ENCODE measurements around the gene ZBTB22.
"Not testable (repeated sequence)": the region's sequence is repeated elsewhere in the genome, so short reads cannot be mapped to it uniquely, and the experiment has no call there.

The ZBTB22 gene

DNA sequence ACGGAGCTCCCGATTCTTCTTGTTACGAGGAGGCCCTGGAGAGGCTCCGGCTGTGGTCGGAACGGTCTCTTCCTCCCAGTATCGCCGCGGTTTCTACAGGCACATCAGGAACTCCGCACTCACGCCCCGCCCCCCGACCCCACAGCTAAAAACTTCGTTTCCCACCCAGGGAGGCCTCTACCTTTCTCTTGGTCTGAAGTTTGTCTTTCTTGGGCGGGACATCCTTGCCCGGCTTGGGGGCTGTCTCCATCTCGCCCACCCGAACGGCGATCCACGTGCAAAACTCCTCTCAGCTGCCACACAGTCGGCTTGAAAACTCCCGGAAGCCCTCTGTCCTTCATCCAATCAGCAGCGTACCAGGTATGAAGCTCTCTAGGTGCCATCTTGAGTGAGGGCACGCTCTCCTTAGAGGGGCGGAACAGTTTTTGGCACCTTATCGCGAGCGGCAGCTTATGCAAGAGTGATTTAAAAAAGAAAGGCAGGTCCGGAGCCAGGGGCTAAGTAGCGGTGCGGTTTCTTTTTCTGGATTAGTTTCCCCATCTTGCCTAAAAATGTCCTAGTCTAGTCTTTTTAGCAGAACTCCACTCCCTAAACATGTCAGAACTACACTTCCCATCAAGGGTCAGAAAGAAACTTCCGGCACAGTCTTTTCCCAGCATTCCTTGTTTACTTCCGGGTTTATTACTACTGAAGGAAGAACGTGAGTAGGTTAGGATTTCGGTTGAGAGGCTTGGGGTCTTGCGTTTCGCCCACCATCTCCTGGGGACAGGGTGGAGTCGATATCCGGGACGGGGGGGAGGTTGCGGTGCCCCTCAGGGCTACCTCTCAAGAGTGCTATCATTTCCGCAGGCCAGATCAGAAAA lies 28.4 kb downstream of the ZBTB22 start, which contains the start of the genes PFDN6 and WDR46:
PFDN6 (plus strand) TSS at position 681 of the 863 bp plus-strand sequence. CDS start 256 bp downstream, outside the sequence.
WDR46 (minus strand) TSS at position 319 of the 863 bp plus-strand sequence; CDS start at position 250, 69 bp downstream.
- no peak for TF ChIP-seq ZFX (IDR thresholded peaks at IDR 0.05; ENCODE audit: borderline replicate concordance)
- TF ChIP-seq, protein P1, sequence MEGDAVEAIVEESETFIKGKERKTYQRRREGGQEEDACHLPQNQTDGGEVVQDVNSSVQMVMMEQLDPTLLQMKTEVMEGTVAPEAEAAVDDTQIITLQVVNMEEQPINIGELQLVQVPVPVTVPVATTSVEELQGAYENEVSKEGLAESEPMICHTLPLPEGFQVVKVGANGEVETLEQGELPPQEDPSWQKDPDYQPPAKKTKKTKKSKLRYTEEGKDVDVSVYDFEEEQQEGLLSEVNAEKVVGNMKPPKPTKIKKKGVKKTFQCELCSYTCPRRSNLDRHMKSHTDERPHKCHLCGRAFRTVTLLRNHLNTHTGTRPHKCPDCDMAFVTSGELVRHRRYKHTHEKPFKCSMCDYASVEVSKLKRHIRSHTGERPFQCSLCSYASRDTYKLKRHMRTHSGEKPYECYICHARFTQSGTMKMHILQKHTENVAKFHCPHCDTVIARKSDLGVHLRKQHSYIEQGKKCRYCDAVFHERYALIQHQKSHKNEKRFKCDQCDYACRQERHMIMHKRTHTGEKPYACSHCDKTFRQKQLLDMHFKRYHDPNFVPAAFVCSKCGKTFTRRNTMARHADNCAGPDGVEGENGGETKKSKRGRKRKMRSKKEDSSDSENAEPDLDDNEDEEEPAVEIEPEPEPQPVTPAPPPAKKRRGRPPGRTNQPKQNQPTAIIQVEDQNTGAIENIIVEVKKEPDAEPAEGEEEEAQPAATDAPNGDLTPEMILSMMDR (IDR thresholded peaks at IDR 0.05), result no peak
- peak within 1 kb of the TSS; percentile 70 for H3K27ac ChIP-seq

DNA sequence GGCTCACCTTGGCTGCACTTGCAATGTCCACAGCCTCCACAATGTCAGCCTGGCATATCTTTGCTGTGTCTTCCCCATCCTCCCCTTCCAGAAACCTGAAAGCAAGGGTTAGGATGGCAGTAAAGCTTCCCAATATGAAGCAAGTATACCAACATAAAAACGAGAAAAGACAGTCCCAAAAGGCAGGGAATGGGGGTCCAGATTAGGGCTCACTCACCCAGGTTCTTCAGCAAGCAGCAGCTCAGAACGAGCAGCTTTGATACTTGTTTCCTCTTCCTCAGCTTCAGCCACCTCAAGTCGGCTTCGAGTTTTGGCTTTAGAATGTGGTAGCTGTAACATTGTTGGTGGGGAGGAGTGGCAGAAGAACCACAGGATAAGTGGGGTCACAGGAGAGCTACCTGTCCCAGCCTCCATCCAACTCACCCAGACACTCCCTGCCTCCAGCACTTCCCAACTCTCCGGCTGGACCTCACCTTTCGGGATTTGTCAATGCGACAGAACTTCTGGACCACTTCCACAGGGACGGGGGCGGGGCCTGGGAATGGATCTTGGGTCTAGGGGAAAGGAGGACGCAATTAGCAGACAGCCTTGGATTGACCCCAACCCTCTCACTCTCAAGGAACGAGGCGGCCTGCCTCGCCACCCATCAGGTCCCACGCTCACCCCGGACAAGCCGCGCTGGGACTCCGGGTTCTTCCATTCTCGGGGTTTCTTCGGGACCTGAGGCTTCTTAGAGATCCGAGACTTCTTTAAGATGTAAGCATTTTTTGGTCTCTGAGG lies 29.2 kb downstream of the ZBTB22 start:
- H3K27ac ChIP-seq, result peak overlapping the region; percentile 70
- TF ChIP-seq ZFX (IDR thresholded peaks at IDR 0.05; ENCODE audit: borderline replicate concordance), result no peak
- TF ChIP-seq, protein P1 (IDR thresholded peaks at IDR 0.05), result no peak

DNA sequence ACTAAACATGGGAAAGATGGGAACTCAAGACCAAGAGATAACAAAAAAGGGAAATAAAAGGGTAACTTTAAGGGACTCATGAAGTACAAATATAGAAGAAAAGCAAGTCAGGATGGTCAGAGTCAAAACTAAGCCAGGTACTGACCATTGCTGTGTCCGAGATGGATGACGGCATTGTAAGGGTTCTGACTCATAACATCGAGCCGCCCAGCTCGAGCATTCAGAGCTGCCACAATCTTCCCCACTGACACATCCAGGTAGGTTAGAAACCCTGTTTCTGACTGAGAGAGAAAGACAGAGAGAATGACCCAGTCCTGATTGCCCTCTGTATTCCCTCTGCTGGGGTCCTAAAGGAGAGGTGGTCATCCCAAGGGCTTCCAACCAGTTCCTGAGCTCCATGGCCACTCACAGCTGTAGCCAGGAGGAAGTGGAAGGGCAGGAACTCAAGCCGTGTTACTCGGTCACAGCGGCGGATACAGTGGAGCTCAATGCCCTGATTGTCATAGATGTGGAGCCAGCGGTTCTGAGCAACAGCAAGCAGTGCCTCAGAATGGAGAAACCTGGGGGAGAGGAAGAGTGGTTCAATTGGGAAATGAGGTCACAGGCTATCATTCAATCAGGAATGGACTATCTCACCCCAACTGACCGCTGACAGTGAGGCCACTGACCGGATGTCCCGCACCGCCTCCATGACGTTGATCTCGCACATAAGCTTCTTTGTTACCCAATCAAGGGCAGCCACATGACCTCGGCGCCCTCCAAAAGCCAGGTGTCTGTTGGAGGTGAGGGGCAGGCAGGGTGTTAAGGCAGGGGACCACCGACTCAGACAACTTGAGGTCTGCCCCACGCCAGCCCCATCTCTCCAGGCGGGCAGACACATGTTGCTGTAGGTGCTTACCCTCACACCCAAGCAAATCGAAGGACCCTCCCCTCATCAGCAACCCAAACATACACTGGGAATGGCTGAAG lies 30.3 kb downstream of the ZBTB22 start:
- H3K27ac ChIP-seq, result no peak overlapping the region
- TF ChIP-seq, protein P1 (IDR thresholded peaks at IDR 0.05), result no peak
- no peak for TF ChIP-seq ZFX (IDR thresholded peaks at IDR 0.05; ENCODE audit: borderline replicate concordance)

DNA sequence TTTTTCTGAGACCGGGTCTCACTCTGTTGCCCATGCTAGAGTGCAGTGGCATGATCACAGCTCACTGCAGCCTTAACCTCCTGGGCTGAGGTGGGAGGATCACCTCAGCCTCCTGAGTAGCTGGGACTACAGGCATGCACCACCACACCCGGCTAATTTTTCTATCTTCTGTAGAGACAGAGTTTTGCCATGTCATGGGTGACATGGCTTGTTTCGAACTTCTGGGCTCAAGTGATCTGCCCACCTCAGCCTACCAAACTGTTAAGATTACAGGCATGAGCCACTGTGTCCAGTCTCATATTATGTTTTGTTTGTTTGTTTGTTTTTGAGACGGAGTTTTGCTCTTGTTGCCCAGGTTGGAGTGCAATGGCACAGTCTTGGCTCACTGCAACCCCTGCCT lies 32.3 kb downstream of the ZBTB22 start:
- not testable (repeated sequence) for H3K27ac ChIP-seq

DNA sequence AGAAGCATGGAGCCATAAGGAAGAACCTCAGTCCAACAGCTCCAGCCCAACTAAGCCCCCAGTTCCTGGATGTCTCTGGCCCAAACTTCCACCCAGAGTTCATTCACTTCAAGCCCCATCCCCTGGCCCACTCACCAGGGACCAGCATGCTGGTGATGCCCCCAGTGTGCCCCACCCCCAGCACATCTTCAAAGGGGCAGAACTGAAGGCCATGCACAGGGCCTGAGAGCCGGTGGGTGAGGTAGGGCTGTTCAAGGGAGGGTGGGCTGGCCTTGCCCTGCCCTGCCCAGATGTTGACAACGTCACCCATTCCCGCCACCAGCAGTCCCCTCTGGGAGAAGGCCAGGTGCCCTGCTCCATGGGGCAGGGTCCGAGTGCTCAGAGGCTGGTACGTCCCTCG lies 37.0 kb downstream of the ZBTB22 start:
- no peak overlapping the region for H3K27ac ChIP-seq
- TF ChIP-seq ZFX (IDR thresholded peaks at IDR 0.05; ENCODE audit: borderline replicate concordance), result no peak
- TF ChIP-seq, protein P1 (IDR thresholded peaks at IDR 0.05), result no peak

DNA sequence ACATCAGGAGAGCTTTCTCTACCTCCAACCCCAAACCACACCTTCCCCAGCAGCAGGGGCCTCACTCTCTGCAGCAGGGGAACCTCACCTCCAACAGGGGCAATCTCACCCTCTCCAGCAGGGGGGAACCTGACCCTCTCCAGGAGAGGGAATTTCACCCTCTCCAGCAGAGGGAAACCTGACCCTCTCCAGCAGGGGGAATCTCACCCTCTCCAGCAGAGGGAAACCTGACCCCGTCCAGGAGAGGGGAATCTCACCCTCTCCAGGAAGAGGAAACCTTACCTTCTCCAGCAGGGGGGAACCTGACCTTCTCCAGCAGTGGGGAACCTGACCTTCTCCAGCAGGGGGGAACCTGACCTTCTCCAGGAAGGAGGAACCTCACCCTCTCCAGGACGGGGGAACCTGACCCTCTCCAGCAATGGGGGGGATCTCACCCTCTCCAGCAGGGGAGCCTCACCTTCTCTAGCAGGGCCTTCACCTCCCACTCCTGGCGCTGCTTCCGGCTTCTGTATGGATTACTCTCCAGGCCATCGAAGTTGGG lies 37.5 kb downstream of the ZBTB22 start:
- H3K27ac ChIP-seq, result no peak overlapping the region
- no peak for TF ChIP-seq ZFX (IDR thresholded peaks at IDR 0.05; ENCODE audit: borderline replicate concordance)
- TF ChIP-seq, protein P1 (IDR thresholded peaks at IDR 0.05), result peak; percentile 38

All from 22Rv1 (cell line).